22Rv1 (cell line): Measurements from ENCODE around the gene C6orf15.

Experiments
- H3K27ac ChIP-seq: fragments of 450-650 bp; 2 replicates; pipeline ENCODE4 v1.5.1; 2017
- CTCF ChIP-seq: fragments of 450-650 bp; IDR thresholded peaks from 2 replicates; pipeline ENCODE4 v1.5.1; 2017; ENCODE audit warnings: mild to moderate bottlenecking
- ZFX ChIP-seq: fragments of 450-650 bp; IDR thresholded peaks from 2 replicates; pipeline ENCODE4 v1.6.1; 2017; ENCODE audit warnings: antibody characterized with exemption, borderline replicate concordance

Gene C6orf15

GRCh38 chr6:31090275-31090972 lies 22.0 kb downstream of the C6orf15 start:
- no peak overlapping the region for H3K27ac ChIP-seq
- TF ChIP-seq ZFX (no peak), CTCF (no peak)

GRCh38 chr6:31087494-31088089 lies 24.8 kb downstream of the C6orf15 start:
- H3K27ac ChIP-seq: no peak overlapping the region
- TF ChIP-seq CTCF: peak; percentile 80
- no peak for TF ChIP-seq ZFX

GRCh38 chr6:31086788-31087440 lies 25.5 kb downstream of the C6orf15 start:
- TF ChIP-seq ZFX: no peak
- no peak for TF ChIP-seq CTCF
- H3K27ac ChIP-seq: no peak overlapping the region

- H3K27ac ChIP-seq: no peak overlapping the region
- peak; percentile 58 for TF ChIP-seq CTCF
- no peak for TF ChIP-seq ZFX
Measured at GRCh38 chr6:31083742-31084354, 28.5 kb downstream of the C6orf15 start.

- TF ChIP-seq CTCF: no peak
- TF ChIP-seq ZFX: no peak
Measured at GRCh38 chr6:31081872-31082271, 30.5 kb downstream of the C6orf15 start.

GRCh38 chr6:31079656-31080261 lies 32.6 kb downstream of the C6orf15 start:
- TF ChIP-seq ZFX: no peak
- TF ChIP-seq CTCF: peak; percentile 97
- H3K27ac ChIP-seq: no peak overlapping the region

More at GRCh38 chr6:31081872-31082271, 30.5 kb downstream of the C6orf15 start:
- H3K27ac ChIP-seq: no peak overlapping the region
